Activated CD8-positive, alpha-beta memory T cell treated with anti-CD3 and anti-CD28 coated beads, Interleukin-2, amount 10 ng/mL, durations not matched to agents 7 days and 5 days (primary cell): ENCODE results near the gene GTF2H2. TPM values are rescaled to one million over a fixed set of nuclear protein-coding genes. Genes with fewer than 3 reads are reported as not detected.
"Not testable (repeated sequence)": the region's sequence is repeated elsewhere in the genome, so short reads cannot be mapped to it uniquely, and the experiment has no call there.

ENCODE experiments used
- ATAC-seq: fragments of 150-1000 bp; cut with Tn5 transposase; one replicate; pipeline ENCODE4 v1.10.0; 2021; ENCODE audit warnings: moderate library complexity
- CTCF ChIA-PET: fragments of 350-600 bp; sonication (Branson Sonifier 250); formaldehyde crosslinking; loops from one replicate; lab custom pipeline; 2021; ENCODE audit warnings: antibody characterized with exemption; lab: Charles Lee
- DNase-seq: peaks from one replicate; pipeline ENCODE4 v3.0.0-alpha.2; 2020
- H3K27ac Mint-ChIP-seq: one replicate; pipeline ENCODE4 v1.8.0; 2021; ENCODE audit warnings: mild to moderate bottlenecking, mixed read lengths
- H3K27me3 Mint-ChIP-seq: one replicate; pipeline ENCODE4 v1.8.0; 2021; ENCODE audit warnings: mixed read lengths
- H3K36me3 Mint-ChIP-seq: one replicate; pipeline ENCODE4 v1.8.0; 2021; ENCODE audit warnings: mild to moderate bottlenecking, mixed read lengths
- H3K4me1 Mint-ChIP-seq: one replicate; pipeline ENCODE4 v1.8.0; 2021; ENCODE audit warnings: mixed read lengths
- H3K4me3 Mint-ChIP-seq: one replicate; pipeline ENCODE4 v1.8.0; 2021; ENCODE audit warnings: mild to moderate bottlenecking, moderate library complexity, mixed read lengths
- H3K9me3 Mint-ChIP-seq: one replicate; pipeline ENCODE4 v1.8.0; 2022; ENCODE audit warnings: low read depth, mixed read lengths
- total RNA-seq, 2 experiments: library from RNA; stranded (reverse); gene quantifications; one replicate each; pipeline ENCODE4 v1.2.3, GENCODE V29; 2021

Gene GTF2H2
- total RNA-seq, 2 experiments from 2014 or later = 28.2 to 35.0 TPM

- H3K36me3 Mint-ChIP-seq, DNase-seq, H3K4me1 Mint-ChIP-seq, H3K27ac Mint-ChIP-seq, CTCF ChIA-PET, H3K27me3 Mint-ChIP-seq, ATAC-seq, H3K9me3 Mint-ChIP-seq, H3K4me3 Mint-ChIP-seq: not testable (repeated sequence)
Observed at GRCh38 chr5:71044808-71045207, 22.7 kb downstream of the GTF2H2 start.

DNA sequence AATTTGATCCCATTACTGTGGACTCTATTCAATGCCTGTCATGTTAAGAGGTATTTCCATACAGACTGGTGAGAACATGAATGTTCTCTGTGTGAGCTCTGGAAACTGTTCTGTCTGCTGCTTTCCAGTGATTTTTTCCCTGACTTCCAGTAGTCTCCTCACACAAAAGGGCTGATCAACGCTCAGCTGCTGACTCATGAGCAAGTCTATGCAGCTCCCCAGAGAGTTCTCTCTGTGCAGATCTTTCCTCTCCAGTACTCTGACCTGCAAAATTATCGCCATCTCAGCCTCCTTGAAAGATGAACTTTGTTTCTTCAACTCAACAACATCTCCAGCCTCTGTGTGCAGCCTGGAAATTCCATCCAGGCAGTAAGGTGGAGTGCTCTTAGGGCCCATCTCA lies 23.3 kb downstream of the GTF2H2 start:
- H3K9me3 Mint-ChIP-seq, H3K27me3 Mint-ChIP-seq, H3K4me1 Mint-ChIP-seq, CTCF ChIA-PET, DNase-seq, H3K27ac Mint-ChIP-seq, ATAC-seq, H3K36me3 Mint-ChIP-seq, H3K4me3 Mint-ChIP-seq: not testable (repeated sequence)

GRCh38 chr5:71031046-71031776 lies 36.3 kb downstream of the GTF2H2 start:
- H3K36me3 Mint-ChIP-seq, CTCF ChIA-PET, H3K27ac Mint-ChIP-seq, H3K4me1 Mint-ChIP-seq, ATAC-seq, H3K9me3 Mint-ChIP-seq, H3K27me3 Mint-ChIP-seq, H3K4me3 Mint-ChIP-seq, DNase-seq: not testable (repeated sequence)

- DNase-seq, ATAC-seq, H3K27ac Mint-ChIP-seq, H3K9me3 Mint-ChIP-seq, H3K36me3 Mint-ChIP-seq, H3K4me3 Mint-ChIP-seq, H3K4me1 Mint-ChIP-seq, H3K27me3 Mint-ChIP-seq, CTCF ChIA-PET: not testable (repeated sequence)
Observed at GRCh38 chr5:71025289-71025953, 42.1 kb downstream of the GTF2H2 start, which contains the start of gene NAIP. TSS of gene NAIP (minus strand) at chr5:71025339. CDS start at chr5:71012915, 12,424 bp downstream.

- H3K36me3 Mint-ChIP-seq, H3K27me3 Mint-ChIP-seq, CTCF ChIA-PET, DNase-seq, H3K9me3 Mint-ChIP-seq, H3K4me3 Mint-ChIP-seq, ATAC-seq, H3K4me1 Mint-ChIP-seq, H3K27ac Mint-ChIP-seq: not testable (repeated sequence)
Observed at GRCh38 chr5:71020643-71021042, 46.8 kb downstream of the GTF2H2 start.

GRCh38 chr5:71018376-71019005 lies 49.0 kb downstream of the GTF2H2 start:
- H3K9me3 Mint-ChIP-seq, H3K27me3 Mint-ChIP-seq, H3K4me3 Mint-ChIP-seq, H3K4me1 Mint-ChIP-seq, ATAC-seq, H3K27ac Mint-ChIP-seq, DNase-seq, H3K36me3 Mint-ChIP-seq, CTCF ChIA-PET: not testable (repeated sequence)

DNA sequence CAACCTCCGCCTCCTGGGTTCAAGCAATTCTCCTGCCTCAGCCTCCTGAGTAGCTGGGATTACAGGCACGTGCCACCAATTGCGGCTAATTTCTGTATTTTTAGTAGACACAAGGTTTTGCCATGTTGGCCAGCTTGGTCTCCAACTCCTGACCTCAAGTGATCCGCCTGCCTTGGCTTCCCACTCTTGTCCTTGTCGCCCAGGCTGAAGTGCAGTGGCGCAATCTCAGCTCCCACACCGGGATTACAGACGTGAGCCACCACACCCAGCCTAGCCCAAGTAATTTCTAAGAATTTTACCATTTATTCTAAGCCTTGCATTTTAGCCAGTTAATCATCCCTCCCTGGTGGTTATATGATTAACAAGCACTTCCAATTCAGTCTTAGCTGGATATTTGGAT lies 53.3 kb downstream of the GTF2H2 start:
- Mint-ChIP-seq H3K36me3 (no peaks in the 10 kb centered on the region), H3K27me3 (no peaks in the 10 kb centered on the region), H3K4me3 (no peak overlapping the region), H3K4me1 (no peaks in the 10 kb centered on the region), H3K27ac (no peak overlapping the region), H3K9me3 (no peaks in the 10 kb centered on the region)
- CTCF ChIA-PET = no interaction called here
- DNase-seq = no peak
- no peak for ATAC-seq

GRCh38 chr5:71013575-71013974 lies 53.9 kb downstream of the GTF2H2 start:
- Mint-ChIP-seq H3K27ac (no peak overlapping the region), H3K4me1 (no peaks in the 10 kb centered on the region), H3K9me3 (no peaks in the 10 kb centered on the region), H3K4me3 (no peak overlapping the region), H3K36me3 (no peaks in the 10 kb centered on the region), H3K27me3 (no peaks in the 10 kb centered on the region)
- CTCF ChIA-PET = no interaction called here
- ATAC-seq (no peak), DNase-seq (no peak)

DNA sequence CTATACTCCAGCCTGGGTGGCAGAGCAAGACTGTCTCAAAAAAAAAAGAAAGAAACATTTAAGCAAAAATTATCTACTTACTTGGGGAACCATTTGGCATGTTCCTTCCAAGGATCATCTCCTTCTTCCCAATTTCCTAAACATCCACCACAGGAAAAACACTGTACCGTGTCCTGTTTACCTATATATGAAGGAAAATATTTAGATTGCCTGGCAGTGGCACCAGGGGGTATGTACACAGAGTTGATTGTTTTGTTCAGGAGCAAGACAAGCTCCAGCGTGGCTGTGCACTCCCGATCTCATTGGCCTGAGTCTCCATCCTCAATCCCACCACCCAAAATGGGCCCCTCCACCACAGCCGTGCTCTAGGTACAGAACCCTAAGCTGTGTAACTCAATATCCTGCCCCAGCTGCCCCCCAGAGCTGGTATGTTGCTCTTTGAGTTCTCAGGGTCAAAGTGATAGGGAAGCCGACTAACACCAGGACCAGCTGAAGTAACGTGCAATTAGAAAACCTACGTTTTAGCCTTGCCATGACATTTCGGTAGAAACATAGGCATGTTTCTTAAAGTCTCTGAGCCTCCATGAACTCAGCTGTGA lies 56.2 kb downstream of the GTF2H2 start:
- no peak overlapping the region for H3K4me3 Mint-ChIP-seq
- CTCF ChIA-PET = no interaction called here
- ATAC-seq (no peak), DNase-seq (no peak)
- H3K9me3 Mint-ChIP-seq = no peaks in the 10 kb centered on the region
- H3K36me3 Mint-ChIP-seq = no peaks in the 10 kb centered on the region
- no peaks in the 10 kb centered on the region for H3K4me1 Mint-ChIP-seq
- H3K27ac Mint-ChIP-seq = no peak overlapping the region
- no peaks in the 10 kb centered on the region for H3K27me3 Mint-ChIP-seq

- H3K27me3 Mint-ChIP-seq, DNase-seq, H3K4me1 Mint-ChIP-seq, H3K27ac Mint-ChIP-seq, H3K9me3 Mint-ChIP-seq, CTCF ChIA-PET, ATAC-seq, H3K4me3 Mint-ChIP-seq, H3K36me3 Mint-ChIP-seq: not testable (repeated sequence)
Observed at GRCh38 chr5:71006983-71007382, 60.5 kb downstream of the GTF2H2 start.

Other genes starting within 250 kb of the GTF2H2 start
- 1 to 10 TPM; 6.2 to 6.7 TPM for gene SERF1A, start 167.0 kb downstream of the GTF2H2 start, total RNA-seq
- gene SMN1, start 142.6 kb downstream of the GTF2H2 start, total RNA-seq = 10 to 100 TPM; 37.2 to 47.8 TPM
- gene NAIP, start 42.3 kb downstream of the GTF2H2 start, total RNA-seq = 1 to 10 TPM; 3.6 to 7.2 TPM